ENCODE data around the gene GJA5. TPM values are rescaled to one million over a fixed set of nuclear protein-coding genes. Genes with fewer than 3 reads are reported as not detected.

The GJA5 gene
- total RNA-seq, 1 donor: not detected

- no peak for DNase-seq (ENCODE audit: low read depth)
- TF ChIP-seq CTCF (IDR thresholded peaks at IDR 0.05; ENCODE audit: insufficient read depth, low read length): no peak
- H3K4me3 ChIP-seq (ENCODE audit: low read depth, low read length): no peak overlapping the region
Measured at GRCh38 chr1:147717706-147718097, 42.7 kb downstream of the GJA5 start.

- no peak for TF ChIP-seq CTCF (IDR thresholded peaks at IDR 0.05; ENCODE audit: insufficient read depth, low read length)
- no peak overlapping the region for H3K4me3 ChIP-seq (ENCODE audit: low read depth, low read length)
- DNase-seq (ENCODE audit: low read depth): no peak
Measured at GRCh38 chr1:147717051-147717705, 43.2 kb downstream of the GJA5 start.

GRCh38 chr1:147712605-147713004 is 47.8 kb downstream of the GJA5 start:
- no peak for TF ChIP-seq CTCF (IDR thresholded peaks at IDR 0.05; ENCODE audit: insufficient read depth, low read length)
- no peak overlapping the region for H3K4me3 ChIP-seq (ENCODE audit: low read depth, low read length)
- no peak for DNase-seq (ENCODE audit: low read depth)

Other genes with a start within 250 kb of the GJA5 start
- gene BCL9, start 219.1 kb downstream of the GJA5 start, total RNA-seq (ENCODE audit: low replicate concordance): 1.6 and 8.9 TPM in 2 replicates
- 2.9 and 3.5 TPM in 2 replicates for gene ACP6, start 90.1 kb downstream of the GJA5 start, total RNA-seq (ENCODE audit: low replicate concordance)
- gene GJA8, start 142.2 kb upstream of the GJA5 start, total RNA-seq (ENCODE audit: low replicate concordance): not detected in 2 replicates
- 10.6 and 14.5 TPM in 2 replicates for gene GPR89B, start 167.8 kb upstream of the GJA5 start, total RNA-seq (ENCODE audit: low replicate concordance)